HG03432 (cell line): ENCODE measurements around the gene SMG6.
"Not testable (repeated sequence)": the region's sequence is repeated elsewhere in the genome, so short reads cannot be mapped to it uniquely, and the experiment has no call there.

Experiments
- ATAC-seq: cut with Tn5 transposase; IDR thresholded peaks from one replicate; pipeline ENCODE4 v1.9.1; 2021; ENCODE audit warnings: mild to moderate bottlenecking, moderate library complexity; ENCODE audit not compliant: unreplicated experiment

Gene SMG6

DNA sequence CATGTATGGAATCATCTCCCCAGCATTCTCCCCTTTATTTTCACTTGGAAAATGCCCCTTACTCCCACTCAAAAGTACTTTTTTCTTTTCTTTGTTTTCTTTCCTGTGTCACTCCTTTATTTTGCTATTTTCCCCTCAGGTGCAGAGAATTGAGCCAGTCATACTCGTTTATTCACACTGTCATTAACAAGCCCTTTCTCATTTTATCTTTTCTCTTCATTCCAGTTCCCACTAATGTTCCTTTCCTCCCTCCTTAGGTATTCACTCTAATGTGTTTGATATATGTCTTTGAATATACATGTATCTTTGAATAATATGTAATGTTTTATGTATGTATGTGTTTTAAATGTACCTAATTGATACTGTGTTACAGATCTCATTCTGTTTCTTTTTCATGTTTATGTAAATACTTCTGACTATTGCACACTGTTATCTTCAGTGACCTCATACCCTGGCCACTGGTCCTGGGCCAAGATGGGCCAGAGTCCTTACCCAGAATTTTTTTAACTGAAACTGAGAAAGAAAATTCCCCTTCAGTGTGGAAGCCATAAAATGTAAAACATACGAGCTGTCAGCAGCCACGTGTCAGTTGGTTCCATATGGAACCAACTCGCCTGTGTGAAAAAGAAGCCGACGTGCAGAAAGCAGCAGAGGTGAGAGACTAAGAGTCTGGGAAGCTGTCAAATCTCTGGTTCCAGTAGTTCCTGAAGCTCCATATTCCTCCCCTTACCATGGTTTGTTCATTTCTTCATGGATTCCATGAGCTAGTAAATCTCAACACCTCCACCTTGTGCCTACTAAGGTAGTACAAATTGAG is 6.0 kb upstream of the SMG6 start:
- no peak for ATAC-seq

- no peak for ATAC-seq
Observed at GRCh38 chr17:2304931-2305330, 1.3 kb upstream of the SMG6 start.

- no peak for ATAC-seq
Observed at GRCh38 chr17:2302778-2303203, 794 bp downstream of the SMG6 start.

DNA sequence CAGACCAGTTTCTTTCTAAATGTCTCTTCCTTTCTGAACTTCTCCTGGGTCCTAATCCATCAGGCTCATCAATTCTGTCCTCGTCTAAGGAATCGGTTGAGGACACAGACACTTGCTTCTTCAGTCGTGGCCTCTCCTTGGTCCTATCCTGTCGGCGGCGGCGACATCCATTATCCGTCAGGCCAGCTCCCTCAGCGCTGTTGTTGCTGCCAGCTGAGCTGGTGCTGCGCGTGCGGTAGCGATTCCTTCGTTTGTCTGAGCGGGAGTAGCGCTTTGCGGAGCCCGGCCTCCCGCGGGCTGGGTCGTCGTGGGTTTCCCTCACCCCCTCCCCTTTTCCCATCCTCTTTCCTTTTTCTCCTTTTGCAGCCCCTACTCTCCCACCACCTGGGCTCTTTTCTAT is 3.8 kb downstream of the SMG6 start:
- ATAC-seq: no peak

DNA sequence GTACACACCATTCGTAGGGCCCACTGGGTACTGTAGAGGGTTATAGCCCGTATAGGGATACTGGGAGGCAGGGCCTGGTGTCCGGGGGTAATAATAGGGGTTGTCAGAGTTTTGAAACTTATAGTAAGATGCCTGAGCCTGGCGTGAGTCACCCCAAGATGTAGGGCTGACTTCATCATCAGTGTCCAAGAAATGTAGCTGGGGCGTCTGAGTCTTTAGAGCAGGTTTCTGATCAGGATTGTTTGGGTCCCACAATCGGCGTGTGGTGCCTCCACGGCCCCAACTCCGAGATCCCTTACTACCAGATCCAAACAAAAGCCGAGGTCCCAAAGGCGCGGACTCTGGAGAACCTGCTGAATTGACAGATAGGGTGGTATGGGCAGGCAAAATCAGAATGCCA is 4.4 kb downstream of the SMG6 start:
- ATAC-seq: no peak

GRCh38 chr17:2297023-2297422 is 6.6 kb downstream of the SMG6 start:
- no peak for ATAC-seq

DNA sequence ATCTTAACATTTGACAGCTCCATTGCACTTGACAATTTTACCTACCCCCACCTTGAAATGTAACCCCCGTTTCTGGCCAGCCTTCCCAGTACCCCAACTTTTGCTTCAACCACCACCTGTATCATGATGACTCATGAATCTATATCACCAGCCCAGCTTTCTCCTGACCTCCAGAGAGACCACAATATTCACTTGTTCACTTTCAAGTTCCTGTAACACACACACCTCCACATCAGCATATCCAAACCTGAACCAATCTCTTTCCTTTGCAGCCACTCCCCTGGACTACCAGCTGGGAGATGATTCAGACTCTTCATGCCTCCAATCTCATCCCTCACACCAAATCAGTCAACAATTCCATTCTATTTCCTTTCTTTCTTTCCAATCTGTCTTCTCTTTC is 8.0 kb downstream of the SMG6 start:
- no peak for ATAC-seq

DNA sequence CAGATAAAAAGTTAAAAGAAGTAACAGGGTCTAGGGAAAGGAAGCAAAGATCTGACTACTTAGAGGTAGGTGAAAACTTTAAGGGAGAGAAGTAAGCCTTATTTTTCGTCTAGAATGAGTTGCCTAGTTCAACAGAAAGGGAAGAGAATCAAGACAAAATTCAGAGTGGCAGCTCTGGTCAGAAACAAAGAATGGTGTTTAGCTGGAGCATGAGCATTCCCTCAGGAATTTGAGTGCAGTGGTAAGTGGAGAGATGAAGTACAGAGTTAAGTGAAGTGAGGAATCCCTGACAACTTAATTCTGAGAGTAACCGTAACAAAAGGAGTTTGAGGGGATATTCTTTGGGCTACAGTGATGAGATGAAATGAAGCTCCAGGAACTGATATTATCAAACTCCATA is 11.5 kb downstream of the SMG6 start:
- no peak for ATAC-seq

DNA sequence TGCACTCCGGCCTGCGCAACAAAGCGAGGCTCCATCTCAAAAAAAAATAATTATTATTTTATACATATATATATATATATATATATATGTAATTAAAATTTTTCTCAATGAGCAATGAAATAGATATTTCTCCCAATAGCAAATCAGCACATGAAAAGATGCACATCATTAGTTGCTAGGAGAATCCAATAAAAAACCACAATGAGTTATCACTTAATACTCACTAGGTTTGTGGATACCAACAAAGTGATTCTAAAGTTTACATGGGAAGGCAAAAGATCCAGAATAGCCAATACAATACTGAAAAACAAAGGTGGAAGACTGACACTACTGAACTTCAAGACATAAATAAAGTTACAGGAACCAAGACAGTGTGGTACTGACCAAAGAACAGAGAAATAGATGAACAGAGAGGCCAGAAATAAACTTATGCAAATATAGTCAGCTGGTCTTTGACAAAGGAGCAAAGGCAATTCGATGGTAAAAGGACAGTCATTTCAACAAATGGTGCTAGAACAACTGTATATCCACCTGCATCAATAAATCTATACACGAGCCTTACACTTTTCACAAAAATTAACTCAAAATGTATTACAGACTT is 13.6 kb downstream of the SMG6 start:
- ATAC-seq: no peak

GRCh38 chr17:2283302-2283701 is 20.3 kb downstream of the SMG6 start:
- no peak for ATAC-seq

DNA sequence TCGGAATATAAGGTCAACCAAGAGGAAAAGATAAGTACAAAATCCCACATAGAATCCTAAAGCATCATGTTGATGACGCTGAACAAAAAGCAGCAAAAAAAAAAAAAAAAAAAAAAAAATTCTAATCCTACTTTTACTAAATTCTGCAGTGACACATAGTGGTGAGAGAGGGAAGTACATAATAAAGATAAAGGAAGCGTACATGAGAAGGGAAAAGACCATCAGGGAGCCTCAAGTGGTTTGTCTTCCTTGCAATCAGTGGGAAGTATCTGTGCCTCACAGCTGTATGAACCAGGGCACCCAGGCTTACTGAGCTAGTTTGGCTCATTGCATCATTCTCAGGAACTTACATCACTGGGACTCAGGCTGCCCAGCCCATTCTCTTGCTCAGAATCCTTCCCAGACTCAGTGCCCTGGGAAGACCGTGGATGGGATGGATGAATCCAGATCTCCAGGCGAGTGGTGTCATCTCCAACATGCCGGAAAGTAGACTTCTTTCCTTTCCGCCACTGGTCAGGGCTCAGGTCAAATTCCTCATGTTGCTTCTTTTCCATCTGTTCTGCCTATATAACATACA is 21.2 kb downstream of the SMG6 start:
- ATAC-seq: no peak

DNA sequence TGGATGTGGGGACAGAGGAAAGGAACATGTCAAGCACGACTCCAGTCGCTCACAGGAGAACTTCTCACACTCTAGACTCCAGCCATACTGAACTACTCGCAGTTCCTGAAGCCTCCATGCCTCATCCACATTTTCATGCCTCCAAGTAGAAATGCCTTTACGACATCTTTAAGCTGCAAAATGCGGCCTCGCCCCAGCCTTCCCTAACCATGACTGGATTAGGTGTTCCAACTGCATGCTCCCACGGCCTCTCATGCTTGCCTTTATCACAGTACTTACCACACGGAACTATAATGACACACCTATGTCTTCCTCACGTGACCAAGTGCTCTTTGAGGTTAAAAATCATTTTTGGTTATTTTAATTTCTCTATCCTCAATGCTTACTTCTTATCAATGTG is 23.9 kb downstream of the SMG6 start:
- no peak for ATAC-seq

DNA sequence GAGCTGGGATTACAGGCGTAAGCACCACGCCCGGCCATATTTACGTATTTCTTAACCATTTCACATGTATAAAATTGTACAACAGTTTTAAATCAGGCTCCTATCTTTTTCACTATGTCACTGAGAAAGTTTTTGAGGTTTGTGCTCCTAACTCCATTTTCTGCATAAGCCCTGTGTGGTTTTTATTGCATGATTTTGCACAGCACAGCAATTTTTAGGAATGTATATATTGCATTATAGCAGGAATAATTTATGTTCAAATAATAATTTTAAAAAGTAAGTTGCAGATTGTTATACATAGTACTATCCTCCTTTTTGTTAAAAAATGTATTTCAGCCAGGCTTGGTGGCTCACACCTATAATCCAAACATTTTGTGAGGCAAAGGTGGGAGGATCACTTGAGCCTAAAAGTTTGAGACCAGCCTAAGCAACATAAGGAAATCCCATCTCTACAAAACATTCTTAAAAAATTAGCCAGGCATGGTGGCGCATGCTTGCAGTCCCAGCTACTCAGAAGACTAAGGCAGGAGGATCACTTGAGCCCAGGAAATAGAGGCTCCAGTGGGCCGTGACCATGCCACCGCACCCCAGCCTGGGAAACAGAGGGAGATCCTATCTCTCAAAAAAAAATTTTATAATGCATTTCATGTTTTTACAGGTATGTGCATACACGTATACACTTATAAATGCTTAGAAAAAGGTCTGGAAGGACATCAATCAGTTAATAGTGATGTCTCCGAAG is 26.0 kb downstream of the SMG6 start:
- no peak for ATAC-seq

- ATAC-seq: no peak
Observed at GRCh38 chr17:2275722-2276121, 27.9 kb downstream of the SMG6 start.

GRCh38 chr17:2274414-2274813 is 29.2 kb downstream of the SMG6 start:
- ATAC-seq: no peak

DNA sequence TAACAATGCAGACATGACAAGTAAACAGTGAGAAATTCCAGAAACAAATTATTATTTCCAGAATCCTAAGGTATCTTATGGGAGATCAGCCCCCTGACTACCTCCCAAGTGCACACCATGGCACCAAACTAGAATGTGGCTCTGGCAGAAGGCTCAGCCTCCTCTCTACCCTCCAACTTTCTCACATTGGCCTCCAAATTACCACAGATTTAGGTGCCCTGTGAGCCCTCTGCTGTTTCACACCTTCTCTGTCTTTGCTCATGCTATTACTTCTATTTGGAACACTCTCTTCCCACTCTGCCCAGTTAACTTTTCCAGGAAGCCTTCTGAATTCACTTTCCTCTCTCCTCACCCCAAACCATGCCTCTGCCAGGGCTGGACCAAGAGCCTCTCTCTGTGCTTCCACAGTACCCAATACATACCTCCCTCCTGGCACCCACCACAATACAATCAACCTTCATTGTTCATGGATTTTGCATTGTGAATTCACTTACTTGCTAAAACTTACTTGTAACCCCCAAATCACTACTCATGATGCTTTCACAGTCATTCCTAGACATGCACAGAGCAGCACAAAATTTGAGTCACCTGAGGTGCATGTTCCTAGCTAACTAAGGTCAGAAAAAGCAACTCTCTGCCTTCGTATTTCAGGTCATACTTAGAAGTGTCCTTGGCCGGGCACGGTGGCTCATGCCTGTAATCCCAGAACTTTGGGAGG is 31.4 kb downstream of the SMG6 start:
- ATAC-seq: no peak

- no peak for ATAC-seq
Observed at GRCh38 chr17:2267354-2267753, 36.2 kb downstream of the SMG6 start.

GRCh38 chr17:2266865-2267228 is 36.7 kb downstream of the SMG6 start:
- peak; percentile 18 for ATAC-seq

DNA sequence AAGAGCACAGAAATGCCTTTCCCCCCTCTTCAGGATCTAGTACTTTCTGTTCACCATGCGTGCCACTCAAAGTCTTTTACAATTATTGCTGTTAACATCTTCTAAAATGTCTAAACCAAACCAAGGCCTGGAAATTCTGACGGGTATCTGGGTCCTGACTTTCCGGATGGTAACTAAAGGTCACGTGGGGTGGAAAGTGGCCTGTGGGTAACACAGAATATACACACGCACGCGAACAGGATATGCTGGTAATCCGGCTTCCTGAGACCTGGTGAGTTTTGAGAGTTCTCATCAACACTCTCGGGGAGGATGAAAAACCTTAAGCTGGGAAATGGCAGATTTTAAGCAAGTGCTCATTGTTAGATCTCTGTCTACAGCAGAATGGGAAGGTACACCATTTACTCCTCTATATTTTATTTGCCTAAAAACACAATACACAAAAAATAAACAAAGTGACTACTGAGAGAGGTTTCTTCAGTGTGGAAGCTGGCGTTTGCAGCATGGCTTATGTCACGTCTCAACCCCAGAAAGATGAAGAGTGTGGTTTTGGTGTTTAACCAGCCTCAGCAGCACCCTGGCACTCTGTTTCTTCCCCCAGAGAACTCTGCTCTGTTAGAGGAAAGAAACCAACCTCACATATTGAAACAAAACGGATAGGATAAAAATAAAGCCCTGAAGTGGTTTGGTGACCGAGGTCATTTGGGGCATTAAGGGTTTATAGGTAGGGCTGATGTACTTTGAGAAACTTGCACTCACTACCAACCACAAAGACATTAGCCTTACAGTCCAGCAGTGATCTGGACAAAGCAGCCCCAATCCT is 37.3 kb downstream of the SMG6 start:
- ATAC-seq: peak; percentile 75

- ATAC-seq: not testable (repeated sequence)
Observed at GRCh38 chr17:2265166-2265565, 38.4 kb downstream of the SMG6 start.
